Measurements from ENCODE around the gene UBC. TPM values are rescaled to one million over a fixed set of nuclear protein-coding genes. Genes with fewer than 3 reads are reported as not detected.
"Not testable (repeated sequence)": the region's sequence is repeated elsewhere in the genome, so short reads cannot be mapped to it uniquely, and the experiment has no call there.

The UBC gene
- total and polyA plus RNA-seq, 5 donors from 2014 or later, result 1,179 to 2,012 (median 1,557) TPM

DNA sequence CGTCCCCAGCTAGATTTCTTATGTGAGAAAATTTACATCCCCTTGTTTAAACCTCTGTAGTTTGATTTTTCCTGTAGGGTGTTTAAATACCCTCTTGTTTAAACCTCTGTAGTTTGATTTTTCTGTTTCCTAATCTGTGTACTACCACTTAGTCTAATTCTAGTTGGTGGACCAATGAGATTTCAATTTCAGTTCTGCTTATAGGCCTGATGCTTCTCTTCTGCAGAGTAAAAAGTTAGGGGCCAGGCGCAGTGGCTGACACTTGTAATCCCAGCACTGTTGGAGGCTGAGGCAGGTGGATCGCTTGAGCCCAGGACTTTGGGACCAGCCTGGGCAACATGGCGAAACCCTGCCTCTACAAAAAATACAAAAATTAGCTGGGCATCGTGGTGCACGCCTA, 11.5 kb downstream of the UBC start:
- H3K4me1 Mint-ChIP-seq, result peaks cover 12 to 21% (median 16%) of the 10 kb centered on the region in 4 donors
- DNase-seq (no peak), ATAC-seq (ENCODE audit: low read depth in 2 of 2) (no peak)
- no peaks in the 10 kb centered on the region for H3K36me3 ChIP-seq (ENCODE audit: control insufficient read depth, insufficient read depth, low read length)
- peaks cover 14% of the 10 kb centered on the region for H3K4me1 ChIP-seq (ENCODE audit: control insufficient read depth, insufficient read depth, low read length, poor library complexity, severe bottlenecking)
- no peaks in the 10 kb centered on the region for H3K36me3 Mint-ChIP-seq
- no peaks in the 10 kb centered on the region for H3K9me3 ChIP-seq (ENCODE audit: control insufficient read depth in 2 of 2, low read length in 2 of 2)
- H3K27ac ChIP-seq (ENCODE audit: insufficient read depth, low read length, poor library complexity, severe bottlenecking), result no peak overlapping the region
- H3K27me3 Mint-ChIP-seq, result peaks cover 12% of the 10 kb centered on the region
- H3K9me3 Mint-ChIP-seq, result no peaks in the 10 kb centered on the region
- H3K4me3 ChIP-seq (ENCODE audit: low read depth, low read length), result no peak overlapping the region
- no peak overlapping the region for H3K27ac Mint-ChIP-seq
- H3K4me3 Mint-ChIP-seq, result no peak overlapping the region
- H3K27me3 ChIP-seq (ENCODE audit: control insufficient read depth, insufficient read depth, low read length), result no peaks in the 10 kb centered on the region

DNA sequence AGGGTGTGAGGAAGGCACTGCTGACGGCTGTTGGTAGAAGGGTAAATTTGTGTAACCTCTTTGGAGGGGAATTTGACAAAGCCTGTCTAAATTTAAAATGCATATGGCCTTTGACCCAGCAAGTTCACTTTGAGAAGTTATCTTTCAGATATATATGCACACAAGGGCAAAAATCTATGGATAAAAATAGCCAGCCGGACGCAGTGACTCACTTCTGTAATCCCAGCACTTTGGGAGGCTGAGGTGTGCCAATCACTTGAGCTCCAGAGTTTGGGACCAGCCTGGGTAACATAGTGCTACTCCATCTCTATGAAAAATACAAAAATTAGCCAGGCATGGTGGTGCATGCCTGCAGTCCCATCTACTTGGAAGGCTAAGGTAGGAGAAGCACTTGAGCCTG, 13.4 kb downstream of the UBC start:
- Mint-ChIP-seq H3K36me3 (no peaks in the 10 kb centered on the region), H3K9me3 (no peaks in the 10 kb centered on the region), H3K27ac (no peak overlapping the region)

DNA sequence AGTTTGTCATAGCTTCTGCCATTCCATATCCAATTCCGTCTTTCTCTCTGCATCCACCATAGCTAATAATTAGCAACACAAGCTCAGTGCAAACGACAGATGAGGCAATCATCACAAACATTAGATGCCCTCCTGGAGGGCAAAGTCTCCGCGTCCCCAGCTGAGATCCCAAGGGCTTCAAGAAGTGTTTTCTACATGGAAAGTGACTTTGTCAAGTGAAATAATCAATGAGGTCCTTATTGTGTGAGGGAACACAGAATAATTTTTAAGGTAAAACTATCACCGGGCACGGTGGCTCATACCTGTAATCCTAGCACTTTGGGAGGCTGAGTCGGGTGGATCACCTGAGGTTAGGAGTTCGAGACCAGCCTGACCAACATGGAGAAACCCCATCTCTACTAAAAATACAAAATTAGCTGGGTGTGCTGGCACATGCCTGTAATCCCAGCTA, 14.1 kb downstream of the UBC start:
- not testable (repeated sequence) for H3K4me3 ChIP-seq (ENCODE audit: low read depth, low read length); H3K27ac Mint-ChIP-seq; H3K4me1 ChIP-seq (ENCODE audit: control insufficient read depth, insufficient read depth, low read length, poor library complexity, severe bottlenecking); ATAC-seq (ENCODE audit: low read depth in 2 of 2); H3K9me3 ChIP-seq (ENCODE audit: control insufficient read depth in 2 of 2, low read length in 2 of 2); H3K9me3 Mint-ChIP-seq; DNase-seq; H3K27ac ChIP-seq (ENCODE audit: insufficient read depth, low read length, poor library complexity, severe bottlenecking); H3K4me3 Mint-ChIP-seq; H3K27me3 ChIP-seq (ENCODE audit: control insufficient read depth, insufficient read depth, low read length); H3K36me3 ChIP-seq (ENCODE audit: control insufficient read depth, insufficient read depth, low read length); H3K36me3 Mint-ChIP-seq
- peaks cover 4 to 16% (median 9%) of the 10 kb centered on the region in 4 donors for H3K4me1 Mint-ChIP-seq
- peaks cover 14% of the 10 kb centered on the region for H3K27me3 Mint-ChIP-seq

More for the DNA sequence above, 13.4 kb downstream of the UBC start:
- Histone ChIP-seq H3K4me3 (ENCODE audit: low read depth, low read length) (no peak overlapping the region), H3K27ac (ENCODE audit: insufficient read depth, low read length, poor library complexity, severe bottlenecking) (no peak overlapping the region), H3K4me1 (ENCODE audit: control insufficient read depth, insufficient read depth, low read length, poor library complexity, severe bottlenecking) (peaks cover 6% of the 10 kb centered on the region), H3K27me3 (ENCODE audit: control insufficient read depth, insufficient read depth, low read length) (no peaks in the 10 kb centered on the region), H3K36me3 (ENCODE audit: control insufficient read depth, insufficient read depth, low read length) (no peaks in the 10 kb centered on the region), H3K9me3 (ENCODE audit: control insufficient read depth in 2 of 2, low read length in 2 of 2) (no peaks in the 10 kb centered on the region)
- no peak for DNase-seq
- no peak overlapping the region for H3K4me3 Mint-ChIP-seq
- peaks cover 4 to 16% (median 9%) of the 10 kb centered on the region in 4 donors for H3K4me1 Mint-ChIP-seq
- ATAC-seq (ENCODE audit: low read depth in 2 of 2), result no peak
- peaks cover 19% of the 10 kb centered on the region for H3K27me3 Mint-ChIP-seq

DNA sequence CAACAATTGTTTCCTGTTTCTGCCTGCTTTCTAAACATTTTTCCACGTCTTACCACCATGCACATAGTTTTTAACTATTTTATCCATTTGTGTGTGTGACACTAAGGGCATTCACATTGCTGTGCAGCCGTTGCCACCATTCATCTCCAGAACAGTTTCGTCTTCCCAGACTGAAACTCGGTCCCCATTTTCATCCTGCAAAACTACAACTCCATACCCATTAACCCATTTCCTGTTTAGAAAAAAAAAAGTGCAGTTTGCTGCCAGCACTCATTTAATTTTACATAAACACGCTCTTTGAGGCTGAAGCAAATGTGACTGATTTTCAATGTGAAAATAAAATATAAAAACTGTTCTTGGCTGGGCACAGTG, 15.5 kb downstream of the UBC start:
- Mint-ChIP-seq H3K36me3 (no peaks in the 10 kb centered on the region), H3K27me3 (peaks cover 20% of the 10 kb centered on the region), H3K4me1 (peaks cover 4 to 16% (median 9%) of the 10 kb centered on the region in 4 donors), H3K9me3 (no peaks in the 10 kb centered on the region), H3K27ac (peak overlapping the region in 1 of 3 donors; percentile 17), H3K4me3 (no peak overlapping the region)
- no peak overlapping the region for H3K27ac ChIP-seq (ENCODE audit: insufficient read depth, low read length, poor library complexity, severe bottlenecking)
- no peaks in the 10 kb centered on the region for H3K9me3 ChIP-seq (ENCODE audit: control insufficient read depth in 2 of 2, low read length in 2 of 2)
- no peaks in the 10 kb centered on the region for H3K27me3 ChIP-seq (ENCODE audit: control insufficient read depth, insufficient read depth, low read length)
- no peak for ATAC-seq (ENCODE audit: low read depth in 2 of 2)
- H3K4me1 ChIP-seq (ENCODE audit: control insufficient read depth, insufficient read depth, low read length, poor library complexity, severe bottlenecking), result peaks cover 6% of the 10 kb centered on the region
- no peak overlapping the region for H3K4me3 ChIP-seq (ENCODE audit: low read depth, low read length)
- no peaks in the 10 kb centered on the region for H3K36me3 ChIP-seq (ENCODE audit: control insufficient read depth, insufficient read depth, low read length)
- no peak for DNase-seq

DNA sequence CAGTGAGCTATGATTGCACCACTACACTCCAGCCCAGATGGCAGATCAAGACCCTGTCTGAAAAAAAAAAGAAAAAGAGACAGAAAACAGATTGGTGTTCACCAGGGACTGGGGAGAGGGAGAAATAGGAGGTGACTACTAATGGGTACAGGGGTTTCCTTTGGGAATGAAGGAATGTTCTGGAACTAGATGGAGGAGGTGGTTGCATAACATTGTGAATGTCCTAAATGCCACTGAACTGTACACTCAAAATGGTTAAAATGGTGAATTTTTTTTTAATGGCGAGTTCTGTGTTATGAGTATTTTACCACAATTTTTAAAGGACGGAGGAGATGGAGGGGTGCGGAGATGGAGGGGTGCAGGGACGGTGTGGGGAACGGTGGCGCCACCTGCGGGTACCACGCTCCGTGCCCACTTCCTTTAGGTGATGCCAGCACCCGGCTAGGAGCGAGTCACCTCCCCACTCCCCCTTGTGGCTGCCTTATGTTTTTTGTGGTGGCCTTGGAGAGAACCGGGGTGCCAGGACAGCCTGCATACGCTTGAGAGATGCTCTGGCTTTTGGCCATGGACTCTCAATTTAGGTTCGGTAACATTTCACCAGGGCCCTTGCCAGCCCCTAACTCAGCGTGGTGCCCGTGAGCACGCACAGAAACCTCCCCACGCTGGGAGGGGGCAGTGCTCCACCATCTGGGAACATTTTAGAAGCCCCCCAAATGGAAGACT, 16.1 kb downstream of the UBC start:
- DNase-seq, result peak; percentile 48 to 85 (median 72)
- H3K4me3 Mint-ChIP-seq, result peak overlapping the region in 2 of 4 donors; percentile 28 to 57
- Histone ChIP-seq H3K27me3 (ENCODE audit: control insufficient read depth, insufficient read depth, low read length) (no peaks in the 10 kb centered on the region), H3K9me3 (ENCODE audit: control insufficient read depth in 2 of 2, low read length in 2 of 2) (no peaks in the 10 kb centered on the region), H3K27ac (ENCODE audit: insufficient read depth, low read length, poor library complexity, severe bottlenecking) (no peak overlapping the region), H3K36me3 (ENCODE audit: control insufficient read depth, insufficient read depth, low read length) (no peaks in the 10 kb centered on the region), H3K4me3 (ENCODE audit: low read depth, low read length) (no peak overlapping the region), H3K4me1 (ENCODE audit: control insufficient read depth, insufficient read depth, low read length, poor library complexity, severe bottlenecking) (peaks cover 6% of the 10 kb centered on the region)
- H3K27me3 Mint-ChIP-seq, result peaks cover 24% of the 10 kb centered on the region
- H3K36me3 Mint-ChIP-seq, result no peaks in the 10 kb centered on the region
- H3K27ac Mint-ChIP-seq, result peak overlapping the region in 1 of 3 donors; percentile 17
- peaks cover 4 to 16% (median 9%) of the 10 kb centered on the region in 4 donors for H3K4me1 Mint-ChIP-seq
- peak; percentile 93 to 95 for ATAC-seq (ENCODE audit: low read depth in 2 of 2)
- no peaks in the 10 kb centered on the region for H3K9me3 Mint-ChIP-seq

DNA sequence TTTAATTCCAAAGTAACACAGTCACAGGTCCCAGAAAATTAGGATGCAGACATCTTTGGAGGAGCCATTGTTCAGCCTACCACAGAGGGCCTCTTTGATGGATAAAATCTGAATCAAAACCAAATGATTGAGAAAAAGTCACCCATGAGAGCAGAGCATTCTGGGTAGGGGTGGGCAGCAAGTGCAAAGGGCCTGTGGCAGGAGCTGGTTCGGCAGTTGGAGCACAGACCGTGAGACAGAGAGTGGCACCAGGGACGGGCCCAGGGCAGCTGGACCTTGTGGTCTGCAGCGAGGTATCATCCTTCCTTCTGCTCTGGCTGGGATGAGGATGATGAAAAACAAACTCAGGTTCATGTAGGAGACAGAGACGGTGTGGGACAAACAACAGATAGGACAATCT, 18.0 kb downstream of the UBC start:
- Histone ChIP-seq H3K9me3 (ENCODE audit: control insufficient read depth in 2 of 2, low read length in 2 of 2) (no peaks in the 10 kb centered on the region), H3K27ac (ENCODE audit: insufficient read depth, low read length, poor library complexity, severe bottlenecking) (no peak overlapping the region), H3K4me3 (ENCODE audit: low read depth, low read length) (no peak overlapping the region), H3K27me3 (ENCODE audit: control insufficient read depth, insufficient read depth, low read length) (no peaks in the 10 kb centered on the region), H3K36me3 (ENCODE audit: control insufficient read depth, insufficient read depth, low read length) (no peaks in the 10 kb centered on the region), H3K4me1 (ENCODE audit: control insufficient read depth, insufficient read depth, low read length, poor library complexity, severe bottlenecking) (peaks cover 6% of the 10 kb centered on the region)
- H3K36me3 Mint-ChIP-seq, result no peaks in the 10 kb centered on the region
- no peak overlapping the region for H3K27ac Mint-ChIP-seq
- no peak for ATAC-seq (ENCODE audit: low read depth in 2 of 2)
- no peak for DNase-seq
- no peak overlapping the region for H3K4me3 Mint-ChIP-seq
- peaks cover 24% of the 10 kb centered on the region for H3K27me3 Mint-ChIP-seq
- H3K9me3 Mint-ChIP-seq, result no peaks in the 10 kb centered on the region
- peaks cover 4 to 16% (median 9%) of the 10 kb centered on the region in 4 donors for H3K4me1 Mint-ChIP-seq

DNA sequence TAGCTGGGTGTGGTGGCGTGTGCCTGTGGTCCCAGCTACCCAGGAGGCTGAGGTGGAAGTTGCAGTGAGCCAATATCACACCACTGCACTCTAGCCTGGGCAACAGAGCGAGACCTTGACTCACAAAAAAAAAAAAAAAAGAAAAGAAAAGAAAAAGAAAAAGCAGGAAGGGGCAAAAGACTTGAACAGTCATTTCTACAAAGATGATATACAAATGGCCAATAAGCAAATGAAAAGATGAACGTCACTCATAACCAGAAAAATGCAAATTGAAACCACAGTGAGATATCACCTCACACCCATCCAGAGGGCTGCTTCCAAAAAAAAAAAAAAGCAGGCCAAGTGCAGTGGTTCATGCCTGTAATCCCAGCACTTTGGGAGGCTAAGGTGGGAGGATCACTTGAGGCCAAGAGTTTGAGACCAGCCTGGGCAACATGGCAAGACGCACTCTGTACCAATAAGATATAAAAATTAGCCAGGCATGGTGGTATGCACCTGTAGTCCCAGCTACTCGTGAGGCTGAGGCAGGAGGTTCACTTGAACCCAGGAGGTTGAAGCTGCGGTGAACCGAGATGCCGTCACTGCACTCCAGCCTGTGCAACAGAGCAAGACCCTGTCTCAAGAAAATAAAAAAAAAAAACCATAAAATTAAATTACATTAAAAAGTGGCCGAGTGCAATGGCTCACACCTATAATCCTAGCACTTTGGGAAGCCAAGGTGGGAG, 20.5 kb downstream of the UBC start:
- no peak for ATAC-seq (ENCODE audit: low read depth in 2 of 2)
- no peaks in the 10 kb centered on the region for H3K27me3 ChIP-seq (ENCODE audit: control insufficient read depth, insufficient read depth, low read length)

More for the DNA sequence above, 20.5 kb downstream of the UBC start:
- Histone ChIP-seq H3K36me3 (ENCODE audit: control insufficient read depth, insufficient read depth, low read length) (no peaks in the 10 kb centered on the region), H3K4me3 (ENCODE audit: low read depth, low read length) (no peak overlapping the region), H3K4me1 (ENCODE audit: control insufficient read depth, insufficient read depth, low read length, poor library complexity, severe bottlenecking) (peaks cover 6% of the 10 kb centered on the region), H3K9me3 (ENCODE audit: control insufficient read depth in 2 of 2, low read length in 2 of 2) (no peaks in the 10 kb centered on the region), H3K27ac (ENCODE audit: insufficient read depth, low read length, poor library complexity, severe bottlenecking) (no peak overlapping the region)
- Mint-ChIP-seq H3K4me3 (no peak overlapping the region), H3K36me3 (no peaks in the 10 kb centered on the region), H3K27ac (no peak overlapping the region), H3K9me3 (no peaks in the 10 kb centered on the region), H3K4me1 (peaks cover 4 to 14% (median 9%) of the 10 kb centered on the region in 4 donors), H3K27me3 (peaks cover 31% of the 10 kb centered on the region)
- DNase-seq, result no peak
